ENCODE measurements around the gene SPIN1. TPM values are rescaled to one million over a fixed set of nuclear protein-coding genes. Genes with fewer than 3 reads are reported as not detected.

Gene SPIN1
- total RNA-seq, 4 donors from 2014 or later, result 44.7 to 73.6 (median 61.3) TPM

DNA sequence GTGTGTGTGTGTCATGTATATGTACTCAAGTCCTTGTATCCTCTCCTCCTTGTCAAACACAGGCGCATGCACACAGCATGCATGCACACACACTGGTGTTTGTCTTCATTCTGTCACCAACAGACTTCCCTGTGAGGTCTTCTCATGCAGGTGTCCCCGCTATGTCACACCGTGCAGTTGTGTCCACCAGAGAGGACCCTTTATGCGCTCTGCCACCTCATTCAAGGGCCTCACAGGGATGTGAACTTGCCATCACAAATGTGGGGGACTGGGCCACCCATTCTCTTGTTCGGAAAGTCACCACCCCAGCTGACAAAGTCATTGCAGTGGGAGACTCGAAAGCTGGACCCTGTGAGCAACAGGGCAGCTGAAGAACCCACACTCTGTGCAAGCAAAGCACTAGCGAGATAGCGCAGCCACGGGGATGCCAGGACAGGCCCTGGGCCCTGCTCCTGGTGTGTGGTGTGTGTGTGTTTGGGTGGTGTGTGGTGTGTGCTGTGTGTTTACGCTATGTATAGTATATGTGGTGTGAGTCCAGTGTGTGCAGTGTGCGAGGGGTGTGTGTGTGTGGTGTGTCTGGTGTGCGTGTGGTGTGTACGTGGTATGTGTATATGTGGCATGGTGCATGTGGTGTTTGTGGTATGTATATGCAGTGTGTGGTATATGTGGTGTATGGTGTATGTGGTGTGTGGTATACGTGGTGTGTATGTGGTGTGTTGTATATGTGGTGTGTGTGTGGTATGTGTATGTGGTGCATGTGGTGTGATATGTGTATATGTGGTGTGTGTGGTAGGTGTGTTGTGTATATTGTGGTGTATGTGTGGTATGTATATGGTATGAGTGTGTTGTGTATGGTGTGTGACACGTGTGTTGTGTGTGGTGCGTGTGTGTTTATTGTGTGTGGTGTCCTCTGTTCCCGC is 115.9 kb downstream of the SPIN1 start:
- Histone ChIP-seq H3K4me1 (no peaks in the 10 kb centered on the region), H3K4me3 (no peak overlapping the region), H3K27me3 (no peaks in the 10 kb centered on the region), H3K27ac (no peak overlapping the region), H3K36me3 (no peaks in the 10 kb centered on the region), H3K9me3 (peaks cover 0 to 8% (median 1%) of the 10 kb centered on the region in 4 donors)
- WGBS, 2 donors, result 93 to 98% methylated on average over 17 of the region's 17 CpGs
- TF ChIP-seq, protein P1, sequence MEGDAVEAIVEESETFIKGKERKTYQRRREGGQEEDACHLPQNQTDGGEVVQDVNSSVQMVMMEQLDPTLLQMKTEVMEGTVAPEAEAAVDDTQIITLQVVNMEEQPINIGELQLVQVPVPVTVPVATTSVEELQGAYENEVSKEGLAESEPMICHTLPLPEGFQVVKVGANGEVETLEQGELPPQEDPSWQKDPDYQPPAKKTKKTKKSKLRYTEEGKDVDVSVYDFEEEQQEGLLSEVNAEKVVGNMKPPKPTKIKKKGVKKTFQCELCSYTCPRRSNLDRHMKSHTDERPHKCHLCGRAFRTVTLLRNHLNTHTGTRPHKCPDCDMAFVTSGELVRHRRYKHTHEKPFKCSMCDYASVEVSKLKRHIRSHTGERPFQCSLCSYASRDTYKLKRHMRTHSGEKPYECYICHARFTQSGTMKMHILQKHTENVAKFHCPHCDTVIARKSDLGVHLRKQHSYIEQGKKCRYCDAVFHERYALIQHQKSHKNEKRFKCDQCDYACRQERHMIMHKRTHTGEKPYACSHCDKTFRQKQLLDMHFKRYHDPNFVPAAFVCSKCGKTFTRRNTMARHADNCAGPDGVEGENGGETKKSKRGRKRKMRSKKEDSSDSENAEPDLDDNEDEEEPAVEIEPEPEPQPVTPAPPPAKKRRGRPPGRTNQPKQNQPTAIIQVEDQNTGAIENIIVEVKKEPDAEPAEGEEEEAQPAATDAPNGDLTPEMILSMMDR (IDR thresholded peaks at IDR 0.05), result no peak
- no peak for TF ChIP-seq EP300 (IDR thresholded peaks at IDR 0.05)
- TF ChIP-seq POLR2A (IDR thresholded peaks at IDR 0.05), result no peak
- DNase-seq (ENCODE audit: low spot score in 2 of 2), result no peak

DNA sequence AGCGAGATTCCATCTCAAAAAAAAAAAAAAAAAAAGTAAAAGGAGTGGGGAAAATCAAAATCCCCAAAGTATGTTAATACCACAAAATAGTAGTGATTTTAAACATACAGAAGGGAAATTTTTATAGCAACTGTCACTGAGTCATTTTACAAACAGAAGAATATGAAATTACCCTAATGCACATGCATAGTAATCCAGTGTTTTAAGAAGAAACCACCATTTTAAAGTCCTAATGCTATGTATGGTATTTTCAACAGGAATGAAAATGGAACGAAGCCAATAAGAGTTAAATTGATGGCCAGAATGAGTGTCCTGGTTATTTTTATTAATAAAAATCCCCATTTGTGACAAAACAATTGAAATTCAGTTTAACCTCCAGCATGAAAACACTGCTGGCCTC is 120.1 kb downstream of the SPIN1 start:
- Histone ChIP-seq H3K4me3 (no peak overlapping the region), H3K36me3 (no peaks in the 10 kb centered on the region), H3K27me3 (no peaks in the 10 kb centered on the region), H3K4me1 (no peaks in the 10 kb centered on the region), H3K27ac (no peak overlapping the region), H3K9me3 (peaks cover 0 to 8% (median 1%) of the 10 kb centered on the region in 4 donors)
- TF ChIP-seq EP300 (IDR thresholded peaks at IDR 0.05) (no peak), POLR2A (IDR thresholded peaks at IDR 0.05) (no peak)
- TF ChIP-seq, protein P1 (IDR thresholded peaks at IDR 0.05), result no peak
- WGBS, 2 donors, result 91 to 92% methylated on average over 2 of the region's 2 CpGs
- no peak for DNase-seq (ENCODE audit: low spot score in 2 of 2)

DNA sequence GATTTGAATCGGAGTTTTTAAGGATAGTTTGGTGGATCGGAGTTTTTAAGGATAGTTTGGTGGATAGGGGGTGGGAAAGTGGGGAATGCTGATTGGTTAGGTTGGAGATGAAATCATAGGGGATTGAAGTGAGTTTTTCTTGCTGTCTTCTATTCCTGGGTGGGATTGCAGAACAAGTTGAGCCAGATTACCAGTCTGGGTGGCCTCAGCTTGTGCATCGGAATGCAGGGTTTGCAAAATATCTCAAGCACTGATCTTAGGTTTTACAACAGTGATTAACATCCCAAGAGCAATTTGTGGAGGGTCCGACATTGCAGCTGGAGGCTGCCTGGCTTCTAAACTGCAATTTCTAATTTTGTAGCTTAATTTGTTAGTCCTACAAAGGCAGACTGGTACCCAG is 123.7 kb downstream of the SPIN1 start:
- Histone ChIP-seq H3K27me3 (no peaks in the 10 kb centered on the region), H3K27ac (no peak overlapping the region), H3K4me3 (no peak overlapping the region), H3K9me3 (peaks cover 0 to 18% (median 1%) of the 10 kb centered on the region in 4 donors), H3K4me1 (no peaks in the 10 kb centered on the region), H3K36me3 (no peaks in the 10 kb centered on the region)
- WGBS, 2 donors, result 72 to 76% methylated on average over 4 of the region's 4 CpGs
- no peak for DNase-seq (ENCODE audit: low spot score in 2 of 2)
- TF ChIP-seq POLR2A (IDR thresholded peaks at IDR 0.05) (no peak), EP300 (IDR thresholded peaks at IDR 0.05) (no peak)
- TF ChIP-seq, protein P1 (IDR thresholded peaks at IDR 0.05), result no peak

DNA sequence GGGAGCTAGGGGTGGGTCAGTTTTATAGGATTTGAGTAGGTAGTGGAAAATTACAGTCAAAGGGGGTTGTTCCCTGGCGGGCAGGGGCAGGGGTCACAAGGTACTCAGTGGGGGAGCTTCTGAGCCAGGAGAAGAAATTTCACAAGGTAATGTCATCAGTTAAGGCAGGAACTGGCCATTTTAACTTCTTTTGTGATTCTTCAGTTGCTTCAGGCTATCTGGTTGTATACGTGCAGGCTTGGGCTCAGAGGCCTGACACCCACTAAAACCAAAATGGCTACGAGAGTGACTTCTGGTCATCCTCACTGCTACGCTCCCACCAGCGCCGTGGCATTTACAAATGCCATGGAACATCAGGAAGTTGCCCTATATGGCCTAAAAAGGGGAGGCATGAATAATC is 126.0 kb downstream of the SPIN1 start:
- Histone ChIP-seq H3K9me3 (peaks cover 0 to 10% (median 0%) of the 10 kb centered on the region in 4 donors), H3K36me3 (no peaks in the 10 kb centered on the region), H3K27me3 (no peaks in the 10 kb centered on the region), H3K4me1 (no peaks in the 10 kb centered on the region), H3K4me3 (no peak overlapping the region), H3K27ac (no peak overlapping the region)
- WGBS, 2 donors, result 80 to 94% methylated on average over 6 of the region's 6 CpGs
- DNase-seq (ENCODE audit: low spot score in 2 of 2), result no peak
- TF ChIP-seq, protein P1 (IDR thresholded peaks at IDR 0.05), result no peak
- no peak for TF ChIP-seq POLR2A (IDR thresholded peaks at IDR 0.05)
- TF ChIP-seq EP300 (IDR thresholded peaks at IDR 0.05), result no peak

DNA sequence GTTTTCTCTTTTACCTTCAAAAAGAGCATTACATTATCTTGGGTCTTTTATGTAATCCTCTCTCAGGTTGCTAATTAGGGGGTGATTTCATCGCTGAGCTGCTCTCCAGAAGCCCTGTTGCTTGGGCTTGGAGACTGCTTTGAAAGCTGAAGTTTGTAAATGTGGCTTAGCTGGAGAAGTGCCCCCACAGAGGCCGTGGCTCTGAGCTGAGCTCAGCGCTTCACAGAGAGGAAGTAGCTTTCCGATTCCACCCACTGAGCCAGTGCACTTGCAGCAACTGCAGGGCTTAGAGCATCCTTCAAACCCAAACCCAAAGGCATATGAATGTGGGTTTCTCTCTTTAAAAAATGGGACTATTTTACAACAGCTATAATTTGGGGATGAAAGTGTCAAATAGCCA is 133.1 kb downstream of the SPIN1 start:
- Histone ChIP-seq H3K27me3 (no peaks in the 10 kb centered on the region), H3K4me1 (no peaks in the 10 kb centered on the region), H3K4me3 (no peak overlapping the region), H3K36me3 (no peaks in the 10 kb centered on the region), H3K27ac (no peak overlapping the region), H3K9me3 (no peaks in the 10 kb centered on the region)
- WGBS, 2 donors, result 23 to 32% methylated on average over 4 of the region's 4 CpGs
- TF ChIP-seq, protein P1 (IDR thresholded peaks at IDR 0.05), result no peak
- TF ChIP-seq POLR2A (IDR thresholded peaks at IDR 0.05) (no peak), EP300 (IDR thresholded peaks at IDR 0.05) (no peak)
- no peak for DNase-seq (ENCODE audit: low spot score in 2 of 2)

Data from tibial nerve (tissue), 4 donors.